Uterus (tissue), 4 donors: Measurements from ENCODE around the gene NKIRAS2. TPM values are rescaled to one million over a fixed set of nuclear protein-coding genes. Genes with fewer than 3 reads are reported as not detected.

ENCODE experiments used
- DNase-seq, 2 donors: peaks; one replicate each; pipeline ENCODE4 v3.0.0-alpha.2; 2019 to 2020
- H3K27ac ChIP-seq, 2 donors: fragments of 200-600 bp; sonication (generic); 1 replicate in 1 of 2; 2 replicates in 1 of 2; pipeline ENCODE4 v1.5.1; 2016 to 2018
- H3K27me3 ChIP-seq, 2 donors: fragments of 200-600 bp; sonication (generic); one replicate each; pipeline ENCODE4 v1.5.1; 2018 to 2019; ENCODE audit warnings: control low read depth in 1 of 2
- H3K36me3 ChIP-seq, 2 donors: fragments of 200-600 bp; sonication (generic); one replicate each; pipeline ENCODE4 v1.5.1; 2019; ENCODE audit warnings: control low read depth in 1 of 2
- H3K4me1 ChIP-seq, 2 donors: fragments of 200-600 bp; sonication (generic); one replicate each; pipeline ENCODE4 v1.5.1; 2018 to 2019; ENCODE audit warnings: control low read depth in 1 of 2
- H3K4me3 ChIP-seq, 2 donors: fragments of 200-600 bp; sonication (generic); 1 replicate in 1 of 2; 2 replicates in 1 of 2; pipeline ENCODE4 v1.5.1; 2018 to 2019; ENCODE audit warnings: mild to moderate bottlenecking in 1 of 2
- H3K9me3 ChIP-seq, 2 donors: fragments of 200-600 bp; sonication (generic); one replicate each; pipeline ENCODE4 v1.5.1; 2019; ENCODE audit warnings: control low read depth in 1 of 2
- POLR2A ChIP-seq, 2 donors: fragments of 450-650 bp; IDR thresholded peaks; one replicate each; pipeline ENCODE4 v1.6.1; 2016; ENCODE audit warnings: antibody characterized with exemption in 2 of 2, mild to moderate bottlenecking in 1 of 2, moderate library complexity in 1 of 2
- intact Hi-C: fragments of 100-400 bp; cut with DNase I; formaldehyde crosslinking; loops from one replicate; pipeline ENCODE4 v1.15.1; 2023; ENCODE audit warnings: low total_unique reads
- total RNA-seq, 4 donors: library from RNA; depleted of rRNA in 3 of 4; stranded (reverse); fragments of >200 nt in 3 of 4; gene quantifications; one replicate each; pipeline versions ENCODE4 v1.1.0 to v1.2.4, GENCODE V29; 2014 to 2023
- TF ChIP-seq, protein P1 (sequence below), 4 experiments: fragments of 200-600 bp in 2 of 4; fragments of 450-650 bp in 2 of 4; sonication (generic) in 2 of 4; IDR thresholded peaks; one replicate each; pipeline ENCODE4 v1.5.1; 2016 to 2019; ENCODE audit warnings: antibody characterized with exemption in 4 of 4, mild to moderate bottlenecking in 2 of 4, moderate library complexity in 1 of 4
- donor health status: DM: yes; HTN: yes; CAD: no.

Gene NKIRAS2
- total RNA-seq, 4 donors from 2014 or later = 2.4 to 35.4 (median 26.8) TPM

DNA sequence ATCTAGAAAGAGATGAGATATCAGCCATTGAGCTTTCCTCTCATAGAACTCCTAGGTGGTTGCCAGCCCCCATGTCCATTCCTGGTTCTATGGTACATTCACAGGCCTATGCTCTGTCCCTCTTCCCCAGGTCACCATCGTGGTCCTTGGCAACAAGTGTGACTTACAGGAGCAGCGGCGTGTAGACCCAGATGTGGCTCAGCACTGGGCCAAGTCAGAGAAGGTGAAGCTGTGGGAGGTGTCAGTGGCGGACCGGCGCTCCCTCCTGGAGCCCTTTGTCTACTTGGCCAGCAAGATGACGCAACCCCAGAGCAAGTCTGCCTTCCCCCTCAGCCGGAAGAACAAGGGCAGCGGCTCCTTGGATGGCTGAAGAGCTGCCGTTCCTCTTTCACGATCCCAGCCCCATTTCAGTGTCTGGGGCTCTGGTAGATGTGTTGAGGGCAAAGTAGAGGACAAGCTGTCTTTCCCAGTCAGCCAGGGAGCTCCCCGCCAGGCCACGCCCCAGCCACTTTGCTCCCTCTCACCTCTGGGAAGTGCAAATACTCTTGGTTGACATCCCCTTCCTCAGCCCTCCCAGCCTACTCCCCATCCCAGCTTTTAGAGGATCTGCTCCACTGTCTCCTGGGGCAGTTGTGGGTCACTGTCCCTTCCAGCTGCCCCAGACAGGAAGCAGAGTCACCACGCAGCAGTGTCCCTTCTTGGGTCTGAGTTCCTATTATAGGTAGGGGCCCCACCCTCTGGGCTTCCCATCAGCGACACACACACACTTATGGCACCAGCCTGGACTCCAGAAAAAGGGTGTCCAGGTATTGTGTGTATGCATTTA is 3.8 kb downstream of the NKIRAS2 start:
- Histone ChIP-seq H3K4me3 (no peak overlapping the region), H3K9me3 (no peaks in the 10 kb centered on the region), H3K27ac (no peak overlapping the region), H3K27me3 (no peaks in the 10 kb centered on the region), H3K4me1 (no peaks in the 10 kb centered on the region), H3K36me3 (no peaks in the 10 kb centered on the region)
- intact Hi-C loops = loop anchor here (5.0 to 10.0 kb wide), 2 partner anchors 59 to 101 kb away; partner anchors contain the start of gene CNP
- TF ChIP-seq, protein P1, sequence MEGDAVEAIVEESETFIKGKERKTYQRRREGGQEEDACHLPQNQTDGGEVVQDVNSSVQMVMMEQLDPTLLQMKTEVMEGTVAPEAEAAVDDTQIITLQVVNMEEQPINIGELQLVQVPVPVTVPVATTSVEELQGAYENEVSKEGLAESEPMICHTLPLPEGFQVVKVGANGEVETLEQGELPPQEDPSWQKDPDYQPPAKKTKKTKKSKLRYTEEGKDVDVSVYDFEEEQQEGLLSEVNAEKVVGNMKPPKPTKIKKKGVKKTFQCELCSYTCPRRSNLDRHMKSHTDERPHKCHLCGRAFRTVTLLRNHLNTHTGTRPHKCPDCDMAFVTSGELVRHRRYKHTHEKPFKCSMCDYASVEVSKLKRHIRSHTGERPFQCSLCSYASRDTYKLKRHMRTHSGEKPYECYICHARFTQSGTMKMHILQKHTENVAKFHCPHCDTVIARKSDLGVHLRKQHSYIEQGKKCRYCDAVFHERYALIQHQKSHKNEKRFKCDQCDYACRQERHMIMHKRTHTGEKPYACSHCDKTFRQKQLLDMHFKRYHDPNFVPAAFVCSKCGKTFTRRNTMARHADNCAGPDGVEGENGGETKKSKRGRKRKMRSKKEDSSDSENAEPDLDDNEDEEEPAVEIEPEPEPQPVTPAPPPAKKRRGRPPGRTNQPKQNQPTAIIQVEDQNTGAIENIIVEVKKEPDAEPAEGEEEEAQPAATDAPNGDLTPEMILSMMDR (IDR thresholded peaks at IDR 0.05) = no peak
- no peak for TF ChIP-seq POLR2A (IDR thresholded peaks at IDR 0.05)
- no peak for DNase-seq

DNA sequence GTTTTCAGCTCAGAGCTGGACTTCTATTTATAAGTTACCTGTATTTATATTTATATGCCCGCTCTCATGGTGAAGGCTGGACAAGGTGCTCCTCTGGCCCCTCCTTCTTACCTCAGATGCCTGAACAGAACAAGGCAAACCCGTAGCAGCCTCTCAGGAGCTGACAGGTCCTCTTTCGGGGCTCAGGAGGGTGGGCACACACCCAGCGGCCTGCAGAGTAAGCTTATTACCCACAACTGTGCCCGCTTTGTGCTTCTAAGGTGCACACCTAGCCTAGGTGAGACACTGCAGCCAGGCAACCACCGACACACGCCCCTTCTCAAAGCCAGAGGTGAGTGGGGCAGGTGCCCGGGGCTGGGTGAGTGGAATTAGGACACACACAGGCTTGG is 5.3 kb downstream of the NKIRAS2 start:
- peak overlapping the region; percentile 52 to 57 for H3K27ac ChIP-seq
- TF ChIP-seq, protein P1 (IDR thresholded peaks at IDR 0.05) = no peak
- TF ChIP-seq POLR2A (IDR thresholded peaks at IDR 0.05) = no peak
- H3K4me3 ChIP-seq = no peak overlapping the region
- no peaks in the 10 kb centered on the region for H3K27me3 ChIP-seq
- H3K36me3 ChIP-seq = no peaks in the 10 kb centered on the region
- no peaks in the 10 kb centered on the region for H3K9me3 ChIP-seq
- intact Hi-C loops = loop anchor here (5.0 to 10.0 kb wide), 2 partner anchors 60 to 92 kb away; partner anchors contain the start of gene CNP
- H3K4me1 ChIP-seq = no peaks in the 10 kb centered on the region
- no peak for DNase-seq

- Histone ChIP-seq H3K4me3 (no peak overlapping the region), H3K27me3 (no peaks in the 10 kb centered on the region), H3K36me3 (no peaks in the 10 kb centered on the region), H3K27ac (no peak overlapping the region), H3K9me3 (no peaks in the 10 kb centered on the region), H3K4me1 (no peaks in the 10 kb centered on the region)
- no peak for DNase-seq
- intact Hi-C loops = loop anchor here (5.0 to 10.0 kb wide), 2 partner anchors 61 to 91 kb away; partner anchors contain the start of gene CNP
- TF ChIP-seq POLR2A (IDR thresholded peaks at IDR 0.05) = no peak
- TF ChIP-seq, protein P1 (IDR thresholded peaks at IDR 0.05) = no peak
Observed at GRCh38 chr17:42025936-42026335, 6.0 kb downstream of the NKIRAS2 start.

DNA sequence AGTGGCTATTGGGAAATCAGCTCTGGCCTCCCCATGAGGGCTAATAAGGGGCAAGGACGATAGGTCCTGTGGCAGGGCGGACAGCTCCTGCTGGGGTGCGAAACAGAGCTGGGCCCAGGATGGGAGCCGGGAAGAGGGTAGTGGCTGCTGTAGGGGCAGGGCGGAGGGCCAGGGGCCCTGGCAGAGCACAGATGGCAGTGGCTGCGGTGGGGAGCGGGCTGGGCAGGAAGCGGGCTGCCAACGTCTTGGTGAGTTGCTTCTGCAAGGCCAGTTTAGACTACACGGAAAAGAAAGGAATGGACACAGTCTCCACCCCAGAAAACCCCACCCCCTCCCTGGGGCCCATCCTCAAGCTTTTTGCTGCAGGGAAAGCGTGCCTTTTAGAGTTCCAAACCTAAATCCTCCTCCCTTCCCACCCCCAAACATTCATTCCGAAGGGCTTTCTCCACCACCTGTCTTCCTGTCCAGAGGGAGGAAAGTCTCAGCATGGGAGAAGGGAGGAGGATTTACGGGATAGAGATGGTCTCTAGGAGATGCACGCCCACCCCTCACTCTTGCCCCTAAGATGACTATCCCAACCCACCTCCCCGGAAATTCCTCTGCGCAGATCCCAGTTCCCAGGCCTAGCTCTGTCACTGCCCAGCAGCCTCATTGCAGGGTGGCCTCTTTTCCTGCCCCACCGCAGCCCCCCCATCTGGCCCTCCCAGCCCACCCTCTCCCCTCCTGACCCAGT is 7.1 kb downstream of the NKIRAS2 start:
- DNase-seq = no peak

More for the DNA sequence above, 7.1 kb downstream of the NKIRAS2 start:
- H3K4me1 ChIP-seq = no peaks in the 10 kb centered on the region
- H3K27me3 ChIP-seq = no peaks in the 10 kb centered on the region
- no peaks in the 10 kb centered on the region for H3K9me3 ChIP-seq
- H3K4me3 ChIP-seq = no peak overlapping the region
- intact Hi-C loops = loop anchor here (5.0 to 10.0 kb wide), 2 partner anchors 62 to 90 kb away; partner anchors contain the start of gene CNP
- no peak overlapping the region for H3K27ac ChIP-seq
- no peaks in the 10 kb centered on the region for H3K36me3 ChIP-seq
- TF ChIP-seq POLR2A (IDR thresholded peaks at IDR 0.05) = no peak
- TF ChIP-seq, protein P1 (IDR thresholded peaks at IDR 0.05) = no peak
